VCaP (cell line): Measurements from ENCODE around the gene ARVCF.

Experiments used
- H3K27ac ChIP-seq: fragments of 450-650 bp; 2 replicates; pipeline ENCODE4 v1.5.1; 2017
- TF ChIP-seq, protein P1 (sequence below): fragments of 450-650 bp; conservative IDR thresholded peaks from 2 replicates; pipeline ENCODE4 v1.5.1; 2017; ENCODE audit warnings: mild to moderate bottlenecking, moderate library complexity

ARVCF gene

GRCh38 chr22:20051927-20052308 is 35.3 kb upstream of the ARVCF start:
- TF ChIP-seq, protein P1, sequence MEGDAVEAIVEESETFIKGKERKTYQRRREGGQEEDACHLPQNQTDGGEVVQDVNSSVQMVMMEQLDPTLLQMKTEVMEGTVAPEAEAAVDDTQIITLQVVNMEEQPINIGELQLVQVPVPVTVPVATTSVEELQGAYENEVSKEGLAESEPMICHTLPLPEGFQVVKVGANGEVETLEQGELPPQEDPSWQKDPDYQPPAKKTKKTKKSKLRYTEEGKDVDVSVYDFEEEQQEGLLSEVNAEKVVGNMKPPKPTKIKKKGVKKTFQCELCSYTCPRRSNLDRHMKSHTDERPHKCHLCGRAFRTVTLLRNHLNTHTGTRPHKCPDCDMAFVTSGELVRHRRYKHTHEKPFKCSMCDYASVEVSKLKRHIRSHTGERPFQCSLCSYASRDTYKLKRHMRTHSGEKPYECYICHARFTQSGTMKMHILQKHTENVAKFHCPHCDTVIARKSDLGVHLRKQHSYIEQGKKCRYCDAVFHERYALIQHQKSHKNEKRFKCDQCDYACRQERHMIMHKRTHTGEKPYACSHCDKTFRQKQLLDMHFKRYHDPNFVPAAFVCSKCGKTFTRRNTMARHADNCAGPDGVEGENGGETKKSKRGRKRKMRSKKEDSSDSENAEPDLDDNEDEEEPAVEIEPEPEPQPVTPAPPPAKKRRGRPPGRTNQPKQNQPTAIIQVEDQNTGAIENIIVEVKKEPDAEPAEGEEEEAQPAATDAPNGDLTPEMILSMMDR: no peak
- no peak overlapping the region for H3K27ac ChIP-seq

GRCh38 chr22:20046730-20047129 is 30.1 kb upstream of the ARVCF start:
- H3K27ac ChIP-seq: no peak overlapping the region
- TF ChIP-seq, protein P1: no peak

GRCh38 chr22:20044495-20045151 is 28.0 kb upstream of the ARVCF start:
- TF ChIP-seq, protein P1: no peak
- H3K27ac ChIP-seq: no peak overlapping the region

GRCh38 chr22:20043997-20044342 is 27.3 kb upstream of the ARVCF start:
- no peak overlapping the region for H3K27ac ChIP-seq
- TF ChIP-seq, protein P1: no peak

DNA sequence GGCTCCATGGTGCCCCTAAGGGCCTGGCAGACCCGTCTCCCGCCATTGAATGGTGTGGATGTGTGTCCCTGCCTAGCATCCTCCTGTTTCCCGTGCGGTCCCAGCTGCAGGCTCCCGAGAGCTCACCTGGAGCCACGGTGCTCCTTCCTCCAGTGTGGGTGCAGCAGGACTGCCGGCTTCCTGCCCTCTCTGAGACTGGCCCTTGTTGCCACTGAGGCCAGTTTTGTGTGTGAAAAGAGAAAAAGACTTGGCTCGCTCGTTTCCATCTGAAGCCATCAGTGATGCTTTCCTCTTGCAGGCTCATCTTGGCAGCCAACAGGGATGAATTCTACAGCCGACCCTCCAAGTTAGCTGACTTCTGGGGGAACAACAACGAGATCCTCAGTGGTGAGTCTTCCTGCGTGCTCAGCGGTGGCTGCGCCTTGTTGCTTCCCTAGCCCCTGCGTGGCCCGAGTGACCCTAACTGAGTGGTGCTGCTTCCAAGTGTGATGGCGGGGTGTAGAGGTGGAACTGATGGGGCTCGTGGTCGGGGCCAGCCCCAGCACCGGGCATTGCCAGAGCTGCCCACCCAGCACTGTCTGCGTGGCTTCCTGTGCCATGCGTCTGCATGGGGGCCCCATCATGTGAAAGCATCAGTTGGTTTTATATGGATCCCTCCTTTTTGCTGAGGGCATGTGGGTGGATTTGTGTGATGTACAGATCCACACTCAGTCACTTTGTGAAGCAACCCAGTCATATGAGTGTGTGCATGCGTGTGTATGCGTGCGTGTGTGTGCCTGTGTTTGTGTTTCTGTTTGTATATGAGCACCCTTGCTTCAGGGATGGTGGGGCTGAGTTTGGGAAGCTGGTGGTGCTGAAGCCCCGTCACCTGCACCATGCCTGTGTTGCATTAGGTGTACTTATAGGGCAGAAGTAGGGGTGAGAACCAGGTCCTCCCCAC is 26.7 kb upstream of the ARVCF start:
- TF ChIP-seq, protein P1: no peak
- no peak overlapping the region for H3K27ac ChIP-seq

GRCh38 chr22:20040327-20041200 is 23.9 kb upstream of the ARVCF start:
- TF ChIP-seq, protein P1: no peak
- peak overlapping the region; percentile 89 for H3K27ac ChIP-seq
